IPS-18a (cell line): ENCODE results near the gene PITPNC1.

Experiments used
- H3K27ac ChIP-seq: one replicate; pipeline ENCODE4 v1.5.1; 2013; ENCODE audit warnings: low read length
- H3K27me3 ChIP-seq: one replicate; pipeline ENCODE4 v1.6.1; 2013; ENCODE audit warnings: mild to moderate bottlenecking, low read length; ENCODE audit not compliant: control insufficient read depth, insufficient read depth
- H3K36me3 ChIP-seq: one replicate; pipeline ENCODE4 v1.6.1; 2013; ENCODE audit warnings: low read depth, low read length; ENCODE audit not compliant: control insufficient read depth
- H3K4me1 ChIP-seq: one replicate; pipeline ENCODE4 v1.6.1; 2013; ENCODE audit warnings: low read depth, low read length; ENCODE audit not compliant: control insufficient read depth
- H3K4me3 ChIP-seq: one replicate; pipeline ENCODE4 v1.5.1; 2013; ENCODE audit warnings: low read length
- H3K9ac ChIP-seq: one replicate; pipeline ENCODE4 v1.6.1; 2013; ENCODE audit warnings: mild to moderate bottlenecking, low read length, moderate library complexity
- H3K9me3 ChIP-seq: one replicate; pipeline ENCODE4 v1.6.1; 2013; ENCODE audit warnings: low read depth, low read length; ENCODE audit not compliant: control insufficient read depth

Gene PITPNC1

DNA sequence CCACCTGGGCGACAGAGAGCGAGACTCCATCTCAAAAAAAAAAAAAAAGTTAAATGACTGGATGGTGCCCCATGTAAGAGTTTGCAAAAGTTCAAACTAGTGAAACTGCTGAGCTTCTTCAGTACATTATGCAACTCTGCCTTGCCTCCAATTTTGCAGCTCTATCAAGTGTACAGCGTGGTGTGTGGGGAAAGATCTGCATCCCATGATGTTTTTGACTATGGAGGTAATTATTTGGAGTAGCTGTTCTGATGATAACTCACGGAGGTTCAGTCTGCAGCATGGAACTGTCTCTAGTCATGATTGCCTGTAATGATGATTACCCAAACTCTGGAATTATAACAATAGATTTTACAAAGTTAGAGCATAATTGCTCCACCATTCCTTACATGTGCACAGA lies 149.6 kb downstream of the PITPNC1 start:
- Histone ChIP-seq H3K9me3 (no peaks in the 10 kb centered on the region), H3K27me3 (no peaks in the 10 kb centered on the region), H3K4me1 (peaks cover 28% of the 10 kb centered on the region), H3K9ac (no peak overlapping the region), H3K27ac (no peak overlapping the region), H3K4me3 (no peak overlapping the region), H3K36me3 (no peaks in the 10 kb centered on the region)

DNA sequence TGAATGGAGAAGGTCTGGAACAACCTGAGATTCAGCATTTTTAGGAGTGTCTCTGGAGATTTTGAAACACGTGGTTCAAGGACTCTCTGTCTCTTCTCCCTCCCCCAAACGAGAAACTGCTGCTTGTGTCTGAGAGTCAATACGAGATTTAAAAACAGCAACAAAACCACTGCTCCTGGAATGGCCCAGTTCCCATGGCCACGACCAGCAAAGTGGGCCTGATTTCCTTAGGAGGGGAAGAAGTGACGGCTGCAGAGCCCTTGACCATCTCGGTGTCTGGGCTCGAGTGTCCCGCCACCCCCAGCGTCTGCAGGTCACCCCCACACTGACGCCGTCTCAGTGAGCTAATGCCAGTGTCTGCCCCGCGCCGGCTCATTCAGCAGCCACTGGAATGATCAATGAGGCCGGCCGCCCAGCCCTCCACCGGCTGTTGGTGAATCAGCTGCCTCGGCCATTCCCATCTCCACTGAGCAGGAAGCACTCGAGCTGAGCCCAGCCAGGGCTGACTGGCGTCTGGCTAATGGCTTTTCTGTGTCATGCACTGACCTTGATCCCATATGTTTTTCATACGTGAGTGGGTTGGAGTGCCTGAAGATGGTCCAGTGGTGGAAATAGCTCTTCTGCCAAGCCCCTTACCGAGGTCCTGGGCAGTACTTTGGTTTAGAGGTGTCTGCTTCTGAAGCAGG lies 151.8 kb downstream of the PITPNC1 start:
- no peak overlapping the region for H3K9ac ChIP-seq
- H3K27ac ChIP-seq: no peak overlapping the region
- no peak overlapping the region for H3K4me3 ChIP-seq

DNA sequence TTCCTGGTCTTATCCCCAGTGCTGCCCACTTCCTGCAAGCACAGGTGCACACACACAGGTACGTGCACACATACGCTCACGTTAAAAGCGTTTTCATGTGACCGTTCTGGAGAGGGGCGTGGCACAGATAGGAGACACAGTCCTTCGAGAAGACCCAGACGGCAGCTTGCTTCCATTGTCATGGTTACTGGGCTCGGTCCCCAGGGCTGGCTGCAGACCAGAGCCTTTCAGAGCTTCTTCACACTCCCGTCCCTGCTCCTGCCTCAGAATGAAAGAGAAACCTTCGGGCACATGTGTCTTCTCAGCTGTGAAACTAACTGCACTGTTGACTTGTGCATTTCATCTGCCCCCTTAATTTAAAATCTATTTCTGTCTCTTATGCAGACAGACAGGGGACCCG lies 154.2 kb downstream of the PITPNC1 start:
- Histone ChIP-seq H3K4me1 (peaks cover 20% of the 10 kb centered on the region), H3K36me3 (no peaks in the 10 kb centered on the region), H3K27ac (no peak overlapping the region), H3K9me3 (no peaks in the 10 kb centered on the region), H3K4me3 (no peak overlapping the region), H3K9ac (no peak overlapping the region), H3K27me3 (no peaks in the 10 kb centered on the region)

More for the DNA sequence above, 151.8 kb downstream of the PITPNC1 start:
- no peaks in the 10 kb centered on the region for H3K36me3 ChIP-seq
- no peaks in the 10 kb centered on the region for H3K27me3 ChIP-seq
- no peaks in the 10 kb centered on the region for H3K9me3 ChIP-seq
- peaks cover 20% of the 10 kb centered on the region for H3K4me1 ChIP-seq

DNA sequence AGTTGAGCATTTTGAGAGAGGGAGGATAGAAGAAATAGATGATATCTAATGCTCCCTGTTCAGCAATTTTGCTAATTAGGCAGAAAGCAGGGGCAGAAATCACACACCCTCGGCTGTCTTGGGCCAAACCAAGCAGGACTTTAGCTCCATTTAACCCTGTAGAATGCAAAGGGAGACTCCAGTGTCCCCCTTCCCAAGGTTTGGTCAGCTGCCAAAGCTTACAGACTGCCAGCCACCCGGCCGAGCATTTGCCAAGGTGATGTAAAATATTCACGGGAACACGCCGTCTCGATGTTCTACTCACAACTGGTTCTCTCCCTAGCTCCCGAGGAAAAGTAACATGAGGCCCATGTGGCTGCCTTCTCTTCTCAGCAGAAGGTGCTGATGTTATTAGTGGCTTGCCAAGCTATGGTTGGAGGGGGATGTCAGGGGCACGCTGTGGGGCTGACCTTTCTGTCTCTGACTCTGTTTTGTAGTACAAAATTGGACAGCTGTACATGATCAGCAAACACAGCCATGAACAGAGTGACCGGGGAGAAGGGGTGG lies 155.3 kb downstream of the PITPNC1 start:
- Histone ChIP-seq H3K27ac (no peak overlapping the region), H3K4me1 (peaks cover 20% of the 10 kb centered on the region), H3K27me3 (no peaks in the 10 kb centered on the region), H3K4me3 (no peak overlapping the region), H3K36me3 (no peaks in the 10 kb centered on the region), H3K9me3 (no peaks in the 10 kb centered on the region), H3K9ac (no peak overlapping the region)

DNA sequence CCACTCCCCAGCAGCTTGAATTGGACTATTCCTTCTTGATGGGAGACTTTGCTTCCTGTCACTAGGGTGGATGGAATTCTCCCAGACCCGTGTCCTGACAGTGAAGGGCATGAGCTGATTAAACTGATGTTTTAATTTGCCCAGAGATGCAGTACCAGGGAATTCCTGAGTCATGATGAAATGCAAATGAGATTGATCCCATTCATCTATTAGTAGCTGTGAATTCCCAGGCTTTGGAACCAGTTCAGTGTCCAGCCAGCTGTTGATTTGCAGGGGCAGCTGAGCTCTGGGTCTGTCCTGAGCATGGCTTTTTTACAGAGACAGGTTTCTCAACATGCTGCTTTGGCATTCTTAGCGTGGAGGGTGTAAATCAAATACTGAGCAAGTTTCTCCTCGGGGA lies 157.9 kb downstream of the PITPNC1 start:
- H3K4me1 ChIP-seq: peaks cover 9% of the 10 kb centered on the region
- no peak overlapping the region for H3K9ac ChIP-seq
- no peak overlapping the region for H3K4me3 ChIP-seq
- H3K36me3 ChIP-seq: no peaks in the 10 kb centered on the region
- H3K9me3 ChIP-seq: no peaks in the 10 kb centered on the region
- H3K27me3 ChIP-seq: no peaks in the 10 kb centered on the region
- H3K27ac ChIP-seq: no peak overlapping the region

DNA sequence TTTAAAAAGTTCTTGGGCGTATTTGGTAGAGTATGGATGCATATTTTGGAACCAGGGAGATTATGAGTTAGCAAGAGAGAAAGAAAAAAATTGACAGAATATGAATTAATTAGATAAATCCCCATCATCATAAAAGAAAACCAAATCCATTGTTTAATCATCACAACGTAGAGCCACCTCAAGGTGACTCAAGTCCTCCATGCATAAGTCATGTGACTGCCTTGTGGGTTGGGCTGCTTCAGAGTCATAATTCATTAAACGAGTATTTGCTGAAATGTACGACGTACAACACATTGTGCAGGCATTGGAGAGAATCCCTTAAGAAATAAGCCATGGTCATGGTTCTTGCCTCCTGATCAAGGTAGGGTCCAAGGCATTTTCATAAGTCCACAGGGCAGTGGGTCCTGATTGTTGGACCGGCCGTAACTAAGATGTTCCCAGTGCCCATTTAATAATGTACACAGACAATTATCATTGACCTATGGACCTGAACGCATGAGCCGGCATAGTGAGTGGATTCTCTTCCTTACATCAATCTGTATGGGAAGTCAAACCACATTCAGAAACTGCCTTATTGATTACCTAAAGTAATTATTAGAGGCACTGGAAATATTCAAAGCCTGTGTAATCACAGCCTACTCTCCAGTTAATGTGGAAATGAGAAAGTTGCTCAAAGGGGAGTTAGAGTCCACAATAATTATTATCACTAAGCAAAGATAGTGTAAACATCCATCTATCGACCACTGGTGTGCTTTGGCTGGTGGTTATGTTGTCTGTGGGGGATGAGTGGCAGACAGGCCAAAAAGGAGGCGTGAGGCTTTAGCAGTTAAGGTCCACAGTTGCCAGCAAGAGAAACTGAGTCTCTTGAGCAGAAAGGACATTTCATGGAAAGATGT lies 165.4 kb downstream of the PITPNC1 start:
- Histone ChIP-seq H3K9me3 (no peaks in the 10 kb centered on the region), H3K9ac (no peak overlapping the region), H3K4me3 (no peak overlapping the region), H3K36me3 (no peaks in the 10 kb centered on the region), H3K27me3 (no peaks in the 10 kb centered on the region), H3K27ac (no peak overlapping the region), H3K4me1 (no peaks in the 10 kb centered on the region)

DNA sequence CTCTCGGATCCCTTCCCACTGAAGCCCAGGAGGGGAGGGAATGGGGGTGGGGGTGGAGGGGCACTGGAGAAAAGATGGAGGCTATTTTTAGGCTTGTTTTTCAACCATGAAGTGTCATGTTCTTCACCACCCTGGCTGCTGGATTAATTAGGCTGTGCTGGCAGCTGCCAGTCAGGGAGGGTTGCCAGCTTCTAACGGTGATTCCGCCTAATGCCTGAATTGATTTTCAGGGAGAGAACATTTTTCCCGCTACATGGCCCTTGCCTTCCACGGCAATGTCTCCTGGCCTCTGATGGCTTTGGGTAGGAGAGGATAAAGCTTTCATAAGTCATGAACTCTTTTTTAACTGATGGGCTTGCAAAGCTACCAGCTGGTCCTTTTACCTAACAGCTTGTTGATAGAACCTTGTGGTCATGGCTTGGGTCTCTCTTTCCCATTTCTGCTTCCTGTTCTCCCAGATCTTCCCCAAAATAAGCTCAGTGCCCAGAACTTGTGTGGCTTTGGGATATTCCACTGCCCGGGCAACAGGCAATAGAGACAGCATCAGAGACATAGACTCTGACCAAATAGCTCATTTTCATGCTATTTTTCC lies 167.4 kb downstream of the PITPNC1 start:
- H3K36me3 ChIP-seq: no peaks in the 10 kb centered on the region
- no peaks in the 10 kb centered on the region for H3K4me1 ChIP-seq
- H3K4me3 ChIP-seq: no peak overlapping the region
- no peak overlapping the region for H3K9ac ChIP-seq
- no peaks in the 10 kb centered on the region for H3K9me3 ChIP-seq
- no peaks in the 10 kb centered on the region for H3K27me3 ChIP-seq
- H3K27ac ChIP-seq: no peak overlapping the region

DNA sequence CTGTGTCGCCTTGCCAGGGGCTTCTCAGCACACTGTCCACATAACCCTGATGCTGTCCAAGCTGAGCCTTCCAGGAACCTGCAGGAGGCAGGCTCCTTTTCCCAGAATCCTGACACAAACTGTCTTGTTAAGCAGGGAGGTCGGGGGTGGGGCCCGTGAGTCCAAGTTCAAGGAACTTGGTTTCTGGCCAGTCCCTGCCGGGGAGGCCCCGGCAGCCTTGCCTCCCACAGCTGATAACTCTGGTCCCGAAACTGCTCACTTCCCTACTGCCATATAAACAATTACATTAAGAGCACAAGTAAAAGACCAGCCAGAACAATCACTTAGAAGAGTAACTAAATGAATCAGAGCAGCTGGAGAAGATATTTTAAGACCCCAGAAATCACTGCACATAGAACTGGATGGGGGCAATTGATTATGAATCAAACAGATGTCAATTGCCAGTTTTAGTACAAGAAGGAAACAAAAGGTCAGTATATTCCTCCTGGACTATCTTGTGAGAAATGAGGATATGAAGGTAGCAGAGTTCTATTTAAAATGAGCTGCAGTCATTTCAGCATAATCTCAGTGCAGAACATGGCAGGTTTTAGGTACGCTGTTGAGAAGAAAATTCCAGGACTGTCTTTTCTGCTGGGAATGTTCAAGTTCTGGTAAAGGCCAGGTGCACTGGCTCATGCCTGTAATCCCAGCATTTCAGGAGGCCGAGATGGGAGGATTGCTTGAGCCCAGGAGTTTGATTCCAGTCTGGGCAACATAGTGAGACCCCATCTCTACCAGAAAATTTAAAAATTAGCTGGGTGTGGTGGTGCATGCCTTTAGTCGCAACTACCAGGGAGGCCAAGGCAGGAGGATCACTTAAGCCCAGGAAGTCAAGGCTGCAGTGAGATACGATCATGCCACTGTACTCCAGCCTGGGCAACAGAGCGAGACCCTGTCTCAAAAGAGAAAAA lies 169.8 kb downstream of the PITPNC1 start:
- Histone ChIP-seq H3K27me3 (no peaks in the 10 kb centered on the region), H3K9me3 (no peaks in the 10 kb centered on the region), H3K4me3 (no peak overlapping the region), H3K27ac (no peak overlapping the region), H3K36me3 (no peaks in the 10 kb centered on the region), H3K4me1 (no peaks in the 10 kb centered on the region), H3K9ac (no peak overlapping the region)

DNA sequence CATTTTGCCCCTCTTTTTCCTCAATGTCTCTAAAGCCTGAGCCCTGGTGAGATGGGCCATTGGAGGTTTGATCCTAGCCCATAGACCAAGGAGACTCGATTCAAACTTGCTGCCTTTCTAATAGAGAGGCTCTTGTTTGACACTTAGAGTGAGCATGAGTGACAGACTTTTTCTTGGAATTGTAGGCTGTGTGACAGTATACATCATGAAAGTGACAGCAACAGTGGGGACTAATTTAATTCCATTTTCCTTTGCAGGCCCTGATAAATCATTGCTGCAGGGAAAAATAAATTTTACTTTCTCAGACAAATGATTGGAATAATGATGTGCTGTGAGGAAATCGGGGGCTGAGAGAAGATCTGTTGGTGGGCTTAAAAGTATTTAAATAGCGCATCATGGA lies 171.6 kb downstream of the PITPNC1 start:
- Histone ChIP-seq H3K4me1 (no peaks in the 10 kb centered on the region), H3K4me3 (no peak overlapping the region), H3K9ac (no peak overlapping the region), H3K27me3 (no peaks in the 10 kb centered on the region), H3K27ac (no peak overlapping the region), H3K9me3 (no peaks in the 10 kb centered on the region), H3K36me3 (no peaks in the 10 kb centered on the region)

DNA sequence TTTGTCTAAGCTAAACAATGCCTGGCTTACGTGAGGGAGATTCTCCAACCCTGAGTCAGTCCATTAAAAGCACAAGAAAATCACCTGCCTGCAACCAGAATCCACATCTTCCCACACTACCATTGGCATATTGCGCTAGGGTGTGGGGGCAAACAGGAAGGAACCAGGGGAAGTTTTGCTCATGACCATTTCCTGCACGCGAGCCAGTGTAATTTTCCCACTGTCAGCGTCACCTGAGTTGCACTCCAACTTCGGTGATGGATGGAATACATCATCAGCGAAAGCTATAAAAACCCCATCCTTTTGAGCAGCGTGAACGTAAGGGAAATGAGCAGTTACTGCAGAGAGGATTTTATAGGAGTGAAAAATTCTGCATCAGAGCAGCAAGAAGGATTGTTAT lies 172.7 kb downstream of the PITPNC1 start:
- Histone ChIP-seq H3K27me3 (no peaks in the 10 kb centered on the region), H3K27ac (no peak overlapping the region), H3K9ac (no peak overlapping the region), H3K4me1 (no peaks in the 10 kb centered on the region), H3K36me3 (no peaks in the 10 kb centered on the region), H3K9me3 (no peaks in the 10 kb centered on the region), H3K4me3 (no peak overlapping the region)

DNA sequence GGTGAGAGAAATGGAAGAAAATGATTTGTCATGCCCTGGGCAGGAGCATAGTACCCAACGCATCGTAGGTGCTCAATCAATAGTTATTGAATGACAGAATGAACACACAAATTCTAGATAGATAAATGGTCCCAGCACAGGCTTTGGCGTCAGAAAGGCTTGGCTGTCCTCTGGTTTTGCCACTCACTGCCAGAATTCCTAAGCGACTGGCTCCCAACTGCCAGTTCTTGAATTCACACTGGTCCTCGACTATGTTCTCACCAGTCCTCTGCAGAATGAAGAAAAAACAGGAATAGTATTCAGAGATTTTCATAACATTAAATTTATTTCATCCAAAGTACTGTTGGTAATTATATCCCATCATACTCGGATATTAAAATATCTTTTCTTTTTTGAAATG lies 177.6 kb downstream of the PITPNC1 start:
- Histone ChIP-seq H3K36me3 (no peaks in the 10 kb centered on the region), H3K9ac (no peak overlapping the region), H3K27me3 (no peaks in the 10 kb centered on the region), H3K4me1 (no peaks in the 10 kb centered on the region), H3K9me3 (no peaks in the 10 kb centered on the region), H3K27ac (no peak overlapping the region), H3K4me3 (no peak overlapping the region)
